ENCODE data around the gene KCNK6.

Gene KCNK6

DNA sequence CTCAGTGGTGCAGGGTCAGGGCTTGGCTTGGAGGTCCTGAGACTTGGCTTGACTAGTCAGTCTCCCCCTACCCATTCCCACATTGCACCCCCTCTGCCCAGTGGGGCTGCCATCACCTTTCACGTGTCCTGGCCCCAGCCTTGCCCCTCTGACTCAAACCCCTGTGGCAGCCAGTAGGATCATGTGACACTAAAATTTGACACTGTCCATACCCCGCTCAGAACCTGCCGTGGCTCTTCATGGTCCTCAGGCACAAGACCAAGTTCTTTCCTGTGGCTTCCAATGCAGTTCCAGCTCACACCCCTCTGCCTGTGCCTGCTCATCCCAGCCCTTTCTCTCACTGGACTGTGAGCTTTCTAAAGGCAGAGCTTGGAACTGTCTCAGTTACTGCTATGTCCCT lies 56.9 kb downstream of the KCNK6 start:
- Histone ChIP-seq H3K4me3 (ENCODE audit: low read depth, low read length) (0 out of 2 replicates have a peak overlapping the region, but pooled peaks have one; percentile 0), H3K27ac (ENCODE audit: low read depth, low read length) (no peak overlapping the region), H3K9me3 (ENCODE audit: control insufficient read depth, insufficient read depth, low read depth, low read length) (no peaks in the 10 kb centered on the region), H3K9ac (ENCODE audit: low read length) (no peak overlapping the region), H3K4me1 (ENCODE audit: control insufficient read depth, insufficient read depth, low read length) (0 out of 2 replicates have a peak, but pooled peaks cover 5% of the 10 kb centered on the region), H3K36me3 (ENCODE audit: control insufficient read depth, insufficient read depth, low read length) (peaks cover 37% of the 10 kb centered on the region), H3K27me3 (ENCODE audit: control insufficient read depth, insufficient read depth, low read length) (no peaks in the 10 kb centered on the region)

DNA sequence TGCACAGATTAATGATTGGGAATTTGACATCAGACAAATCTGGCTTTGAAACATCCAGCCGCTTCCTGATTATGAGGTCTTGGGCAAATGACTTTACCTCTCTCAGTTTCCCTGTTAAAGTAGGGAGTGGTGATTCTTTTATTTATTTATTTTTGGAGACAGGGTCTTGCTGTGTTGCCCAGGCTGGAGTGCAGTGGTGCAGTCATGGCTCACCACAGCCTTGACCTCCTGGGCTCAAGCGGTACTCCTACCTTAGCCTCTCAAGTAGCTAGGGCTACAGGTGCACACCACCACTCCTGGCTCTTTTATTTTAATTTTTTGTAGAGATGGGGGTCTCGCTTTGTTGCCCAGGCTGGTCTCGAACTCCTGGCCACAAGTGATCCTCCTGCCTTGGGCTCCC lies 57.4 kb downstream of the KCNK6 start:
- Histone ChIP-seq H3K4me1 (ENCODE audit: control insufficient read depth, insufficient read depth, low read length) (0 out of 2 replicates have a peak, but pooled peaks cover 5% of the 10 kb centered on the region), H3K9ac (ENCODE audit: low read length) (no peak overlapping the region), H3K4me3 (ENCODE audit: low read depth, low read length) (no peak overlapping the region), H3K9me3 (ENCODE audit: control insufficient read depth, insufficient read depth, low read depth, low read length) (no peaks in the 10 kb centered on the region), H3K36me3 (ENCODE audit: control insufficient read depth, insufficient read depth, low read length) (peaks cover 42% of the 10 kb centered on the region), H3K27ac (ENCODE audit: low read depth, low read length) (no peak overlapping the region), H3K27me3 (ENCODE audit: control insufficient read depth, insufficient read depth, low read length) (no peaks in the 10 kb centered on the region)

GRCh38 chr19:38378866-38379265 lies 59.2 kb downstream of the KCNK6 start:
- Histone ChIP-seq H3K4me3 (ENCODE audit: low read depth, low read length) (no peak overlapping the region), H3K27me3 (ENCODE audit: control insufficient read depth, insufficient read depth, low read length) (no peaks in the 10 kb centered on the region), H3K9ac (ENCODE audit: low read length) (no peak overlapping the region), H3K27ac (ENCODE audit: low read depth, low read length) (no peak overlapping the region), H3K4me1 (ENCODE audit: control insufficient read depth, insufficient read depth, low read length) (0 out of 2 replicates have a peak, but pooled peaks cover 5% of the 10 kb centered on the region), H3K36me3 (ENCODE audit: control insufficient read depth, insufficient read depth, low read length) (peaks cover 58% of the 10 kb centered on the region), H3K9me3 (ENCODE audit: control insufficient read depth, insufficient read depth, low read depth, low read length) (no peaks in the 10 kb centered on the region)

DNA sequence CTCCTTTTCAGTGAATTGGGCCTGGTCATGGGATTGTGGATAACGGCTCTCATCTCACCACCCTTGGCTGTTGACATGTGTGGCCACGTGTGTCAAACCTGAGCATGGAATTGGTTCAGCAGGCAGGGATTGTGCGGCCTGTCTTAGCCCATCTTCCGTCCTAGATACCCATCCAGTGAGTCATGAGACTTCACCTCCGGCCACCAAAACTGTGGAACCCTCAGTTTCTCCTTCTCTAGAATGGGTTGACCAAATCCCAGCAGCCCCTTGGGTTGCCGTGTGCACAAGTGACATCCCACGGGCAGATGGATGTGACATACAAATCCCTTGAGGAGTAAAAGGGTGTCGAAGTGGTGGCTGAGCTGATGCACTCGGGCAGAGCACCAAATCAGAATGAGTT lies 61.5 kb downstream of the KCNK6 start:
- Histone ChIP-seq H3K27ac (ENCODE audit: low read depth, low read length) (no peak overlapping the region), H3K9ac (ENCODE audit: low read length) (no peak overlapping the region), H3K27me3 (ENCODE audit: control insufficient read depth, insufficient read depth, low read length) (peaks cover 3% of the 10 kb centered on the region; the same call in 1 of the 2 replicates), H3K4me1 (ENCODE audit: control insufficient read depth, insufficient read depth, low read length) (peaks cover 4% of the 10 kb centered on the region), H3K4me3 (ENCODE audit: low read depth, low read length) (no peak overlapping the region), H3K36me3 (ENCODE audit: control insufficient read depth, insufficient read depth, low read length) (peaks cover 60% of the 10 kb centered on the region), H3K9me3 (ENCODE audit: control insufficient read depth, insufficient read depth, low read depth, low read length) (no peaks in the 10 kb centered on the region)

Data from HUES6 (cell line).